HuH-7 (cell line): ENCODE data around the gene C1orf174.

ENCODE experiments used
- DNase-seq: peaks from one replicate; pipeline ENCODE4 v3.0.0; 2011; ENCODE audit warnings: low spot score

Gene C1orf174

GRCh38 chr1:3895279-3895950 is 4.7 kb downstream of the C1orf174 start:
- DNase-seq = no peak

- no peak for DNase-seq
Observed at GRCh38 chr1:3894626-3895278, 5.3 kb downstream of the C1orf174 start.

- no peak for DNase-seq
Observed at GRCh38 chr1:3893190-3893589, 6.9 kb downstream of the C1orf174 start.

GRCh38 chr1:3892748-3893147 is 7.3 kb downstream of the C1orf174 start:
- DNase-seq = no peak

GRCh38 chr1:3891329-3891865 is 8.7 kb downstream of the C1orf174 start:
- no peak for DNase-seq

GRCh38 chr1:3890389-3891328 is 9.4 kb downstream of the C1orf174 start:
- no peak for DNase-seq

GRCh38 chr1:3889936-3890335 is 10.1 kb downstream of the C1orf174 start:
- no peak for DNase-seq

- no peak for DNase-seq
Observed at GRCh38 chr1:3888301-3888700, 11.8 kb downstream of the C1orf174 start.

GRCh38 chr1:3886691-3887090 is 13.4 kb downstream of the C1orf174 start:
- no peak for DNase-seq

GRCh38 chr1:3886106-3886670 is 13.9 kb downstream of the C1orf174 start:
- no peak for DNase-seq

- no peak for DNase-seq
Observed at GRCh38 chr1:3885611-3886010, 14.5 kb downstream of the C1orf174 start.

GRCh38 chr1:3884966-3885365 is 15.1 kb downstream of the C1orf174 start:
- DNase-seq = no peak

- no peak for DNase-seq
Observed at GRCh38 chr1:3883194-3883925, 16.7 kb downstream of the C1orf174 start.

- DNase-seq = no peak
Observed at GRCh38 chr1:3881193-3881480, 18.9 kb downstream of the C1orf174 start.

GRCh38 chr1:3880429-3881192 is 19.5 kb downstream of the C1orf174 start:
- DNase-seq = no peak

GRCh38 chr1:3879787-3880428 is 20.2 kb downstream of the C1orf174 start:
- no peak for DNase-seq

GRCh38 chr1:3879099-3879498 is 21.0 kb downstream of the C1orf174 start:
- DNase-seq = no peak

GRCh38 chr1:3876716-3877115 is 23.4 kb downstream of the C1orf174 start:
- DNase-seq = no peak

GRCh38 chr1:3874736-3875135 is 25.3 kb downstream of the C1orf174 start:
- DNase-seq = no peak

- DNase-seq = no peak
Observed at GRCh38 chr1:3872546-3872945, 27.5 kb downstream of the C1orf174 start.

- DNase-seq = no peak
Observed at GRCh38 chr1:3871451-3871805, 28.6 kb downstream of the C1orf174 start.
